GM12874 (cell line): Measurements from ENCODE around the gene NFKBIZ.

ENCODE experiments used
- CTCF ChIP-seq: IDR thresholded peaks from 2 replicates; pipeline ENCODE4 v1.5.1; 2011; ENCODE audit warnings: low read depth, mild to moderate bottlenecking, control low read depth, low read length, moderate library complexity; ENCODE audit not compliant: insufficient read depth

NFKBIZ gene

GRCh38 chr3:101852983-101853840 is 3.9 kb downstream of the NFKBIZ start:
- TF ChIP-seq CTCF = no peak

- no peak for TF ChIP-seq CTCF
Measured at GRCh38 chr3:101853982-101854381, 4.7 kb downstream of the NFKBIZ start.

GRCh38 chr3:101854608-101855304 is 5.4 kb downstream of the NFKBIZ start:
- TF ChIP-seq CTCF = no peak

- no peak for TF ChIP-seq CTCF
Measured at GRCh38 chr3:101857301-101857741, 8.0 kb downstream of the NFKBIZ start.

- TF ChIP-seq CTCF = no peak
Measured at GRCh38 chr3:101858464-101859030, 9.2 kb downstream of the NFKBIZ start.

GRCh38 chr3:101859882-101860448 is 10.7 kb downstream of the NFKBIZ start:
- no peak for TF ChIP-seq CTCF

GRCh38 chr3:101861212-101861788 is 12.0 kb downstream of the NFKBIZ start:
- TF ChIP-seq CTCF = no peak
